AG09319 (cell line): ENCODE data around the gene PSMA7.

Experiments
- DNase-seq: peaks from one replicate; pipeline ENCODE4 v3.0.0-alpha.2; 2010; ENCODE audit warnings: low read depth; ENCODE audit errors: extremely low read depth
- TF ChIP-seq, protein P1 (sequence below): IDR thresholded peaks from 2 replicates; pipeline ENCODE4 v1.5.1; 2011; ENCODE audit warnings: low read depth, mild to moderate bottlenecking, inconsistent platforms, low read length, moderate library complexity

Gene PSMA7

GRCh38 chr20:62163485-62163865 lies 20.3 kb upstream of the PSMA7 start:
- TF ChIP-seq, protein P1, sequence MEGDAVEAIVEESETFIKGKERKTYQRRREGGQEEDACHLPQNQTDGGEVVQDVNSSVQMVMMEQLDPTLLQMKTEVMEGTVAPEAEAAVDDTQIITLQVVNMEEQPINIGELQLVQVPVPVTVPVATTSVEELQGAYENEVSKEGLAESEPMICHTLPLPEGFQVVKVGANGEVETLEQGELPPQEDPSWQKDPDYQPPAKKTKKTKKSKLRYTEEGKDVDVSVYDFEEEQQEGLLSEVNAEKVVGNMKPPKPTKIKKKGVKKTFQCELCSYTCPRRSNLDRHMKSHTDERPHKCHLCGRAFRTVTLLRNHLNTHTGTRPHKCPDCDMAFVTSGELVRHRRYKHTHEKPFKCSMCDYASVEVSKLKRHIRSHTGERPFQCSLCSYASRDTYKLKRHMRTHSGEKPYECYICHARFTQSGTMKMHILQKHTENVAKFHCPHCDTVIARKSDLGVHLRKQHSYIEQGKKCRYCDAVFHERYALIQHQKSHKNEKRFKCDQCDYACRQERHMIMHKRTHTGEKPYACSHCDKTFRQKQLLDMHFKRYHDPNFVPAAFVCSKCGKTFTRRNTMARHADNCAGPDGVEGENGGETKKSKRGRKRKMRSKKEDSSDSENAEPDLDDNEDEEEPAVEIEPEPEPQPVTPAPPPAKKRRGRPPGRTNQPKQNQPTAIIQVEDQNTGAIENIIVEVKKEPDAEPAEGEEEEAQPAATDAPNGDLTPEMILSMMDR: no peak
- no peak for DNase-seq

DNA sequence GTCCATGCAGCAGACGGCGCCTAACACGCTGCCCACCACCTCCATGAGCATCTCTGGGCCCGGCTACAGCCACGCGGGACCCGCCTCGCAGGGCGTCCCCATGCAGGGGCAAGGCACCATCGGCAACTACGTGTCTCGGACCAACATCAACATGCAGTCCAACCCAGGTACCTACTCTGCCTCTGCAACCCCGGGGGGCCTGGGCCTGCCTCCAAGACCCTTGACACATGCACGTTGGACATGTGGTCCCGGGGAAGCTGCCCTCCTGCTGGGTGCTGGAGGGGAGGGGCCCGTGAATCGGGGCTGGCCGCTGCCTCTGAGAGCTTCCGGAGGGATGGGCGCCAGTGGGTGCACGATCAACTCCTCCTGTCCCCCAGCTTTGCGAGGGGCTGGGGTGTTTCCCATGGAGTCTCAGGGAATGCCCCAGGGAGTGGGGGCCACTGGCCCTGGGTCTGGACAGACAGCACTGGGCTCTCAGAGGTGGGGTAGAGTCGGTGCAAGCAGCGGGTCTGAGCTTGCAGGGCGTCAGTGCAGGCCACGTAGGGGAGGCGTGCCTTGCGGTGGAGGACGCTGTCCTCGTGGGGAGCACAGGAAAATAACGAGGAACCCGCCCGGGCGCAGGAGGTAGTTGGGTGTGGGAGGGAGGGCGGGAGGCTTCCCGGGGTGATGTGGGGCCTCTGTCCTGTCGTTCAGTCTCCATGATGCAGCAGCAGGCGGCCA lies 19.7 kb upstream of the PSMA7 start:
- TF ChIP-seq, protein P1: no peak
- DNase-seq: no peak

GRCh38 chr20:62161347-62161746 lies 18.2 kb upstream of the PSMA7 start:
- TF ChIP-seq, protein P1: no peak

DNA sequence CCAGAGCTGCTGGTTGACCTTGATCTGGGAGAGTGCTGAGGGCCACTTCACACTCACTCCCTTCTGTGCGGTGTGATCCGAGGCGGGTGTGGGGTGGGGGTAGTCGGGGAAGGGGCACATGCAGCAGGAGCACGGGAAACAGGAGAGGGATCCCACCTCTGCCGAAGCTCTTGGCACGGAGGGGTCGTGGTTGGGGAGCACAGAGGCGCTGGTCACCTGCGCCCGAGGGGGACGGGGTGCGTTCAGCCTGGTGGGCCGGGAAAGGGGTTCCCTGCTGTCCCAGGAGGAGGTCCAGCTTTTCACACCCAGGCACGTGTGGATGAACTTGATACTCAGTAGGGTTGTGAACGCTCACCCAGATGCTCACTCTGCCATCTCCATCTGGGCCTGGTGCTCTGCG lies 17.7 kb upstream of the PSMA7 start:
- DNase-seq: no peak
- TF ChIP-seq, protein P1: no peak

More at GRCh38 chr20:62161347-62161746, 18.2 kb upstream of the PSMA7 start:
- DNase-seq: no peak

DNA sequence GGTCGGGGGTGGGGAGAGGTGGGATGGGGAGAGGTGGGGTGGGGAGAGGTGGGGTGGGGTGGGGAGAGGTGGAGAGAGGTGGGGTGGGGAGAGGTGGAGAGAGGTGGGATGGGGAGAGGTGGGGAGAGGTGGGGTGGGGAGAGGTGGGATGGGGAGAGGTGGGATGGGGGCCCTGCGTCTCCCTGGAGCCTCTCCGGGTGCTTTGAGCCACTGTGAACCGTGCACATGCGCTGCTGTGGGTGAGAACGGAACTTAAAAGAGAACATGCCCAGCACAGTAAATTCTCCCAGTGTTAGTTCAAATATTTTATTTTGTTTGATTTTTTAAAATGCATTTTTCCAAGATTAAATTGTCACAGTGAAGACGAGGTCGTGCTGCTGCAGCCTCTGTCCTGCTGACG lies 17.1 kb upstream of the PSMA7 start:
- DNase-seq: no peak
- TF ChIP-seq, protein P1: no peak

GRCh38 chr20:62159839-62160238 lies 16.6 kb upstream of the PSMA7 start:
- DNase-seq: no peak
- TF ChIP-seq, protein P1: no peak

GRCh38 chr20:62159052-62159451 lies 15.9 kb upstream of the PSMA7 start:
- TF ChIP-seq, protein P1: no peak
- no peak for DNase-seq
